GM12875 (cell line): Measurements from ENCODE around the gene TGM6.

Experiments
- H3K4me3 ChIP-seq: one replicate; pipeline ENCODE4 v1.5.1; 2011; ENCODE audit warnings: low read depth, low read length, control low read depth
- CTCF ChIP-seq: IDR thresholded peaks from 2 replicates; pipeline ENCODE4 v1.5.1; 2011; ENCODE audit warnings: low read depth, mild to moderate bottlenecking, control low read depth, inconsistent platforms, low read length, moderate library complexity, borderline replicate concordance; ENCODE audit not compliant: insufficient read depth

TGM6 gene

GRCh38 chr20:2396241-2396814 is 15.6 kb downstream of the TGM6 start:
- no peak for TF ChIP-seq CTCF

GRCh38 chr20:2397091-2397490 is 16.4 kb downstream of the TGM6 start:
- no peak for TF ChIP-seq CTCF
- no peak overlapping the region for H3K4me3 ChIP-seq

More at GRCh38 chr20:2396241-2396814, 15.6 kb downstream of the TGM6 start:
- no peak overlapping the region for H3K4me3 ChIP-seq

- 0 out of 2 replicates have a peak, but pooled peaks have one; percentile 22 for TF ChIP-seq CTCF
Measured at GRCh38 chr20:2397595-2398145, 17.0 kb downstream of the TGM6 start.

GRCh38 chr20:2398449-2398848 is 17.7 kb downstream of the TGM6 start:
- no peak for TF ChIP-seq CTCF
- no peak overlapping the region for H3K4me3 ChIP-seq

More at GRCh38 chr20:2397595-2398145, 17.0 kb downstream of the TGM6 start:
- H3K4me3 ChIP-seq: no peak overlapping the region

- TF ChIP-seq CTCF: no peak
- no peak overlapping the region for H3K4me3 ChIP-seq
Measured at GRCh38 chr20:2399390-2399789, 18.7 kb downstream of the TGM6 start.

- H3K4me3 ChIP-seq: no peak overlapping the region
- no peak for TF ChIP-seq CTCF
Measured at GRCh38 chr20:2400290-2400689, 19.6 kb downstream of the TGM6 start.

GRCh38 chr20:2401527-2401926 is 20.8 kb downstream of the TGM6 start:
- TF ChIP-seq CTCF: no peak

More at GRCh38 chr20:2401527-2401926, 20.8 kb downstream of the TGM6 start:
- no peak overlapping the region for H3K4me3 ChIP-seq
